ENCODE results near the gene FRMPD3. TPM values are rescaled to one million over a fixed set of nuclear protein-coding genes. Genes with fewer than 3 reads are reported as not detected.

FRMPD3 gene
- polyA plus RNA-seq, 10 donors = 0.10 to 0.27 (median 0.17) TPM

- no peak for DNase-seq
Observed at GRCh38 chrX:107480272-107480671, 30.8 kb downstream of the FRMPD3 start.

GRCh38 chrX:107482046-107482445 is 32.6 kb downstream of the FRMPD3 start:
- DNase-seq = no peak

- DNase-seq = peak; percentile 33 to 66 (median 53)
Observed at GRCh38 chrX:107484002-107484726, 34.7 kb downstream of the FRMPD3 start.

- DNase-seq = peak; percentile 2 to 30 (median 12)
Observed at GRCh38 chrX:107485013-107485412, 35.6 kb downstream of the FRMPD3 start.

- DNase-seq = no peak
Observed at GRCh38 chrX:107493141-107493540, 43.7 kb downstream of the FRMPD3 start.

- DNase-seq = no peak
Observed at GRCh38 chrX:107496786-107497185, 47.3 kb downstream of the FRMPD3 start.

Other genes starting within 250 kb of the FRMPD3 start
- 1 to 10 TPM in 1 of 10 donors, under 1 TPM in 9; 0.41 to 1.2 (median 0.74) TPM for gene NUP62CL, start 243.2 kb upstream of the FRMPD3 start, polyA plus RNA-seq (ENCODE audit: insufficient read length in 10 of 10)
- gene DNAAF6, start 243.0 kb upstream of the FRMPD3 start, polyA plus RNA-seq (ENCODE audit: insufficient read length in 10 of 10) = not detected
- 10 to 100 TPM; 23.5 to 33.4 (median 26.8) TPM for gene PRPS1, start 178.9 kb downstream of the FRMPD3 start, polyA plus RNA-seq (ENCODE audit: insufficient read length in 10 of 10)

Data from muscle of back (tissue), 11 donors.